ENCODE data around the gene TDP2.
"Not testable (repeated sequence)": the region's sequence is repeated elsewhere in the genome, so short reads cannot be mapped to it uniquely, and the experiment has no call there.

TDP2 gene

DNA sequence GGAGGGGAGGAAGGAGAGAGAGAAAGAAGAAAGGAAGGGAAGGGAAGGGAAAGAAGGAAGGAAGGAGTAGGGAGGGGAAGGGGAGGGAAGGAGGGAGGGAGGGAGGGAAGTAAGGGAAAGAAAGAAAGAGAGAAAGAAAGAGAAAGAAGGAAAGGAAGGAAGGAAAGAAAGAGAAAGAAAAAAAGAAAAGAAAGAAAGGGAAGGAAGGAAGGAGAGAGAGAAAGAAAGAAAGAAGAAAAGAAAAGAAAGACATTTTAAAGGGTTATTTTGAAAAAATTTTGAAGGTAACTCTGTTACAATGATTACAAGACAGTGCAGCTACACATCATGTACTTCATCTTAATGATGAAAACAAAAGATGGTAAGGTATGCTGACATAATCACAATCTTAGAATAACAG, 24.6 kb downstream of the TDP2 start:
- Histone ChIP-seq H3K4me1 (ENCODE audit: control insufficient read depth, insufficient read depth, low read length) (peaks cover 5% of the 10 kb centered on the region), H3K36me3 (ENCODE audit: control insufficient read depth, insufficient read depth, low read length, severe bottlenecking) (no peaks in the 10 kb centered on the region), H3K27me3 (replicated peaks; ENCODE audit: control insufficient read depth, insufficient read depth, low read length) (no peaks in the 10 kb centered on the region), H3K9me3 (ENCODE audit: control insufficient read depth, low read length) (peaks cover 3% of the 10 kb centered on the region), H3K4me3 (ENCODE audit: low read length) (no peak overlapping the region), H3K9ac (ENCODE audit: low read length) (no peak overlapping the region)
- no peak for DNase-seq (ENCODE audit: low read depth)

GRCh38 chr6:24640631-24641030, 26.1 kb downstream of the TDP2 start:
- not testable (repeated sequence) for DNase-seq (ENCODE audit: low read depth); H3K4me1 ChIP-seq (ENCODE audit: control insufficient read depth, insufficient read depth, low read length); H3K27me3 ChIP-seq (replicated peaks; ENCODE audit: control insufficient read depth, insufficient read depth, low read length); H3K9ac ChIP-seq (ENCODE audit: low read length); H3K4me3 ChIP-seq (ENCODE audit: low read length); H3K36me3 ChIP-seq (ENCODE audit: control insufficient read depth, insufficient read depth, low read length, severe bottlenecking); H3K9me3 ChIP-seq (ENCODE audit: control insufficient read depth, low read length)

DNA sequence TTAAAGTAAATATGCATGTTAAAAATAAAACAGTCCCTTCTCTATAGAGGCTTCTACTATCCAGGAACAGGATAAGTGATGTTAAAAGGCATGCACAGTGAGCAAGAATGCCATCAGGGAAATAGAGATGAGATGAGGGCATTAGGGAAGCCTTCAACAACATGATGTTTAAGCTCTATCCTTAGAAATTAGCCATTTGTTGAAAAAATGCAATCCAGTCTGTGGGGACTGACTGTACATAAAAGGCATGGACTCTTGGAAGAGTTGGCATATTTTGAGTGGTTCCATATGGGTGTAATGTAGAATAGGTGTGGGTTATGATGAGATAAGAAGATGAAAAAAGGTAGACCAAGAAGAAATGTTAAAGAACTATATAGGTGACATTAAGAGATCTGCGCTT, 26.5 kb downstream of the TDP2 start:
- H3K9me3 ChIP-seq (ENCODE audit: control insufficient read depth, low read length) = peaks cover 14% of the 10 kb centered on the region
- no peak overlapping the region for H3K4me3 ChIP-seq (ENCODE audit: low read length)
- no peaks in the 10 kb centered on the region for H3K36me3 ChIP-seq (ENCODE audit: control insufficient read depth, insufficient read depth, low read length, severe bottlenecking)
- H3K9ac ChIP-seq (ENCODE audit: low read length) = no peak overlapping the region
- no peaks in the 10 kb centered on the region for H3K27me3 ChIP-seq (replicated peaks; ENCODE audit: control insufficient read depth, insufficient read depth, low read length)
- DNase-seq (ENCODE audit: low read depth) = no peak
- no peaks in the 10 kb centered on the region for H3K4me1 ChIP-seq (ENCODE audit: control insufficient read depth, insufficient read depth, low read length)

- no peak for DNase-seq (ENCODE audit: low read depth)
- Histone ChIP-seq H3K27me3 (replicated peaks; ENCODE audit: control insufficient read depth, insufficient read depth, low read length) (peaks cover 3% of the 10 kb centered on the region), H3K9ac (ENCODE audit: low read length) (no peak overlapping the region), H3K9me3 (ENCODE audit: control insufficient read depth, low read length) (peaks cover 18% of the 10 kb centered on the region), H3K36me3 (ENCODE audit: control insufficient read depth, insufficient read depth, low read length, severe bottlenecking) (no peaks in the 10 kb centered on the region), H3K4me3 (ENCODE audit: low read length) (no peak overlapping the region), H3K4me1 (ENCODE audit: control insufficient read depth, insufficient read depth, low read length) (no peaks in the 10 kb centered on the region)
These were observed 30.0 kb downstream of the TDP2 start for GRCh38 chr6:24636681-24637080.

GRCh38 chr6:24632573-24632972, 34.1 kb downstream of the TDP2 start:
- DNase-seq (ENCODE audit: low read depth) = no peak
- peaks cover 18% of the 10 kb centered on the region for H3K9me3 ChIP-seq (ENCODE audit: control insufficient read depth, low read length)
- no peak overlapping the region for H3K4me3 ChIP-seq (ENCODE audit: low read length)
- peaks cover 5% of the 10 kb centered on the region for H3K27me3 ChIP-seq (replicated peaks; ENCODE audit: control insufficient read depth, insufficient read depth, low read length)
- H3K4me1 ChIP-seq (ENCODE audit: control insufficient read depth, insufficient read depth, low read length) = no peaks in the 10 kb centered on the region
- no peaks in the 10 kb centered on the region for H3K36me3 ChIP-seq (ENCODE audit: control insufficient read depth, insufficient read depth, low read length, severe bottlenecking)
- H3K9ac ChIP-seq (ENCODE audit: low read length) = no peak overlapping the region

- Histone ChIP-seq H3K27me3 (replicated peaks; ENCODE audit: control insufficient read depth, insufficient read depth, low read length) (peaks cover 5% of the 10 kb centered on the region), H3K36me3 (ENCODE audit: control insufficient read depth, insufficient read depth, low read length, severe bottlenecking) (no peaks in the 10 kb centered on the region), H3K4me1 (ENCODE audit: control insufficient read depth, insufficient read depth, low read length) (no peaks in the 10 kb centered on the region), H3K9ac (ENCODE audit: low read length) (no peak overlapping the region), H3K4me3 (ENCODE audit: low read length) (no peak overlapping the region), H3K9me3 (ENCODE audit: control insufficient read depth, low read length) (peaks cover 11% of the 10 kb centered on the region)
- DNase-seq (ENCODE audit: low read depth) = no peak
These were observed 35.0 kb downstream of the TDP2 start for GRCh38 chr6:24631671-24632070.

- Histone ChIP-seq H3K4me3 (ENCODE audit: low read length) (no peak overlapping the region), H3K27me3 (replicated peaks; ENCODE audit: control insufficient read depth, insufficient read depth, low read length) (peaks cover 5% of the 10 kb centered on the region), H3K9me3 (ENCODE audit: control insufficient read depth, low read length) (peaks cover 11% of the 10 kb centered on the region), H3K9ac (ENCODE audit: low read length) (no peak overlapping the region), H3K4me1 (ENCODE audit: control insufficient read depth, insufficient read depth, low read length) (no peaks in the 10 kb centered on the region), H3K36me3 (ENCODE audit: control insufficient read depth, insufficient read depth, low read length, severe bottlenecking) (no peaks in the 10 kb centered on the region)
- DNase-seq (ENCODE audit: low read depth) = no peak
These were observed 35.7 kb downstream of the TDP2 start for GRCh38 chr6:24630856-24631505.

GRCh38 chr6:24621626-24622289, 44.9 kb downstream of the TDP2 start:
- H3K36me3 ChIP-seq (ENCODE audit: control insufficient read depth, insufficient read depth, low read length, severe bottlenecking) = no peaks in the 10 kb centered on the region
- DNase-seq (ENCODE audit: low read depth) = no peak
- H3K4me3 ChIP-seq (ENCODE audit: low read length) = no peak overlapping the region

DNA sequence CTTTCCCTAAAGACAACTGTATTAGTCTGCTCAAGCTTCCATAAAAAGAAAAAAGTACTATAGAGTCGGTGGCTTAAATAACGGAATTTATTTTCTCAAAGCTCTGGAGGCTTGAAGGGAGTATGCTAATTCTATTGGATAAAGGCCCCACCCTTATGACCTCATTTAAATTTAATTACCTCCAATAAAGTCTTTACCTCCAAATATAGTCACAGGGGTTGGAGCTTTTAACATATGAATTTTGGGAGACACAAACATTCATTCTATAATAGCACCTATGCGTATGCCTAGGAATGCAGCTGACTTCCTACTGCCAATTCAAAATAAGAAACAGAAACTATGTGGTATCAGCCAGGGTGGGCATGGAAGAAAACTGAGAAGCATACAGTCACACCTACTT, 46.1 kb downstream of the TDP2 start:
- H3K36me3 ChIP-seq (ENCODE audit: control insufficient read depth, insufficient read depth, low read length, severe bottlenecking) = no peaks in the 10 kb centered on the region

More at GRCh38 chr6:24621626-24622289, 44.9 kb downstream of the TDP2 start:
- no peaks in the 10 kb centered on the region for H3K4me1 ChIP-seq (ENCODE audit: control insufficient read depth, insufficient read depth, low read length)
- no peaks in the 10 kb centered on the region for H3K27me3 ChIP-seq (replicated peaks; ENCODE audit: control insufficient read depth, insufficient read depth, low read length)
- no peaks in the 10 kb centered on the region for H3K9me3 ChIP-seq (ENCODE audit: control insufficient read depth, low read length)
- no peak overlapping the region for H3K9ac ChIP-seq (ENCODE audit: low read length)

DNA sequence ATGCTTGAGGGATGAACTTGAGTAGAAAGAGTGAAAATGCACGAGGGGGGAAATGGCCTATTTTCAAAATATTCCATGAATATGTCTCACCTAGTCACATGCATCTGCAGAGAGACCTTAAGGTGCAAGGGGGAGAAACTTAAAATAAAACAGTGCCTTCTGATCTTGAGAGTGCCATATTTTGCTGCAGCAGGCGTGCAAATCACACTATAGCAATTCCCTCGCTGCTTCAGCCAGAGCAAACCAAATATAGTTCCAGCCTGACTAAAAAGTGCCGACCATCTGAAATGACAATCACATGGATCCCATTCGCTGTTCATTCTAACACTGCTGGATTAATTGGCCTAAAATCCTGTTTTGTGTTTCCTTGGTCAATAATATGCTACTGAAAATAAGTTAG, 47.0 kb downstream of the TDP2 start:
- no peak overlapping the region for H3K9ac ChIP-seq (ENCODE audit: low read length)
- H3K9me3 ChIP-seq (ENCODE audit: control insufficient read depth, low read length) = no peaks in the 10 kb centered on the region

More for the DNA sequence above, 46.1 kb downstream of the TDP2 start:
- Histone ChIP-seq H3K27me3 (replicated peaks; ENCODE audit: control insufficient read depth, insufficient read depth, low read length) (no peaks in the 10 kb centered on the region), H3K4me3 (ENCODE audit: low read length) (no peak overlapping the region), H3K9me3 (ENCODE audit: control insufficient read depth, low read length) (no peaks in the 10 kb centered on the region), H3K9ac (ENCODE audit: low read length) (no peak overlapping the region), H3K4me1 (ENCODE audit: control insufficient read depth, insufficient read depth, low read length) (no peaks in the 10 kb centered on the region)
- no peak for DNase-seq (ENCODE audit: low read depth)

GRCh38 chr6:24614648-24615047, 52.1 kb downstream of the TDP2 start:
- Histone ChIP-seq H3K9me3 (ENCODE audit: control insufficient read depth, low read length) (no peaks in the 10 kb centered on the region), H3K9ac (ENCODE audit: low read length) (no peak overlapping the region), H3K4me1 (ENCODE audit: control insufficient read depth, insufficient read depth, low read length) (peaks cover 4% of the 10 kb centered on the region), H3K36me3 (ENCODE audit: control insufficient read depth, insufficient read depth, low read length, severe bottlenecking) (no peaks in the 10 kb centered on the region), H3K27me3 (replicated peaks; ENCODE audit: control insufficient read depth, insufficient read depth, low read length) (no peaks in the 10 kb centered on the region), H3K4me3 (ENCODE audit: low read length) (no peak overlapping the region)
- DNase-seq (ENCODE audit: low read depth) = no peak

More for the DNA sequence above, 47.0 kb downstream of the TDP2 start:
- DNase-seq (ENCODE audit: low read depth) = no peak
- Histone ChIP-seq H3K4me1 (ENCODE audit: control insufficient read depth, insufficient read depth, low read length) (no peaks in the 10 kb centered on the region), H3K4me3 (ENCODE audit: low read length) (no peak overlapping the region), H3K36me3 (ENCODE audit: control insufficient read depth, insufficient read depth, low read length, severe bottlenecking) (no peaks in the 10 kb centered on the region), H3K27me3 (replicated peaks; ENCODE audit: control insufficient read depth, insufficient read depth, low read length) (no peaks in the 10 kb centered on the region)

DNA sequence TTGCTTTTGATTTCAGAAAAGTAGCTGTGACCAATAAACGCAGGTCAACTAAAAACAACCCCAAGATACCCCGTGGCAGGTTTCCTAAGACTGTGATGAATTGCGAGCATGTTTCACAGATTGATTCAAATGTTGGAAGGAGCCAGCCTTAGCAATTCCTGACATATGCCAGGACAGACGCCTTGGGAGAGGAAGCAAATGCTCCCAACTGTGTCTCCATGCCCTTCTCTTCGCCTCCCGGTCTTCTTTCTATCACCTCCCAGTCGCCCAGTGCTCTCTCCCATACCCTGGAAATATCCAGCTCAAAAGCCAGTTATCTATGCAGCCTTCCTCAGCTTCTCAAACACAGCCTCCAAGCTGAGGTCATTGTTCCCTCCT, 52.7 kb downstream of the TDP2 start:
- H3K27me3 ChIP-seq (replicated peaks; ENCODE audit: control insufficient read depth, insufficient read depth, low read length) = no peaks in the 10 kb centered on the region
- H3K4me1 ChIP-seq (ENCODE audit: control insufficient read depth, insufficient read depth, low read length) = peaks cover 4% of the 10 kb centered on the region
- DNase-seq (ENCODE audit: low read depth) = no peak

More for the DNA sequence above, 52.7 kb downstream of the TDP2 start:
- Histone ChIP-seq H3K9me3 (ENCODE audit: control insufficient read depth, low read length) (no peaks in the 10 kb centered on the region), H3K36me3 (ENCODE audit: control insufficient read depth, insufficient read depth, low read length, severe bottlenecking) (no peaks in the 10 kb centered on the region), H3K4me3 (ENCODE audit: low read length) (no peak overlapping the region), H3K9ac (ENCODE audit: low read length) (no peak overlapping the region)
